ENCODE data around the gene LRRN4.

DNA sequence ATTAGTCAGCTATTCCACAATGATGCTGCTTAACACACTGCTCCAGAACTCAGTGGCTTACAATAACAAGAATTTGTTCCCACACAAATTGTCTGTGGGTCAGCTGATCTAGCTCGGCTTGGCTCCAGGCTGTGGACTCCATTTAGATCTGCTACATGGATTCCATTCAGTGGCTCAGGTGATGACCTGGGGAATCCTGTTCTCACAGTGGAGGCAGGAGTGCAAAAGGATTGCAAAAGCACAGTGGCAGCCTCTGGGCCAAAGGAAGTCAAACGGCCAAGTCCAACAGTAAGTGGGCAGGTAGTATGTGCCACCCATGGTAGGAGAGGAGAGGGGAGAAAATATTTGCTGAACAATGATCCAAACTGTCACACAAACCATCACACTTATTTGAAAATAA is 15.8 kb upstream of the LRRN4 start:
- TF ChIP-seq, protein P1, sequence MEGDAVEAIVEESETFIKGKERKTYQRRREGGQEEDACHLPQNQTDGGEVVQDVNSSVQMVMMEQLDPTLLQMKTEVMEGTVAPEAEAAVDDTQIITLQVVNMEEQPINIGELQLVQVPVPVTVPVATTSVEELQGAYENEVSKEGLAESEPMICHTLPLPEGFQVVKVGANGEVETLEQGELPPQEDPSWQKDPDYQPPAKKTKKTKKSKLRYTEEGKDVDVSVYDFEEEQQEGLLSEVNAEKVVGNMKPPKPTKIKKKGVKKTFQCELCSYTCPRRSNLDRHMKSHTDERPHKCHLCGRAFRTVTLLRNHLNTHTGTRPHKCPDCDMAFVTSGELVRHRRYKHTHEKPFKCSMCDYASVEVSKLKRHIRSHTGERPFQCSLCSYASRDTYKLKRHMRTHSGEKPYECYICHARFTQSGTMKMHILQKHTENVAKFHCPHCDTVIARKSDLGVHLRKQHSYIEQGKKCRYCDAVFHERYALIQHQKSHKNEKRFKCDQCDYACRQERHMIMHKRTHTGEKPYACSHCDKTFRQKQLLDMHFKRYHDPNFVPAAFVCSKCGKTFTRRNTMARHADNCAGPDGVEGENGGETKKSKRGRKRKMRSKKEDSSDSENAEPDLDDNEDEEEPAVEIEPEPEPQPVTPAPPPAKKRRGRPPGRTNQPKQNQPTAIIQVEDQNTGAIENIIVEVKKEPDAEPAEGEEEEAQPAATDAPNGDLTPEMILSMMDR (conservative IDR thresholded peaks at IDR 0.05; ENCODE audit: low read depth, low read length): no peak
- TF ChIP-seq POLR2A (IDR thresholded peaks at IDR 0.05; ENCODE audit: low read depth, low read length) (no peak), CEBPB (IDR thresholded peaks at IDR 0.05; ENCODE audit: low read depth, low read length) (no peak), MAZ (IDR thresholded peaks at IDR 0.05; ENCODE audit: borderline replicate concordance, low read depth, low read length) (no peak), RCOR1 (IDR thresholded peaks at IDR 0.05; ENCODE audit: insufficient replicate concordance, low read length) (no peak), RFX5 (IDR thresholded peaks at IDR 0.05; ENCODE audit: low read depth, low read length) (no peak), RAD21 (IDR thresholded peaks at IDR 0.05; ENCODE audit: low read length) (no peak)

Data from IMR-90 (cell line).